SK-N-SH treated with all-trans-retinoic acid at 6 μM for 48 hours (cell line): ENCODE data around the gene ATP6V1C2.

Source experiments
- ATAC-seq: fragments of 200-7000 bp; cut with Tn5 transposase; 3 replicates; pipeline ENCODE4 v1.9.1; 2020; ENCODE audit warnings: mild to moderate bottlenecking, moderate library complexity
- CREB5 ChIP-seq: fragments of 250-450 bp; sonication (Bioruptor Pico); IDR thresholded peaks from 2 replicates; pipeline ENCODE4 v1.5.1; 2020; ENCODE audit warnings: low read depth, mild to moderate bottlenecking, moderate library complexity
- ISL1 ChIP-seq: fragments of 250-450 bp; sonication (Bioruptor Pico); IDR thresholded peaks from 2 replicates; pipeline ENCODE4 v2.1.2; 2022; ENCODE audit warnings: mild to moderate bottlenecking, moderate library complexity
- PPARA ChIP-seq: fragments of 250-450 bp; sonication (Bioruptor Pico); IDR thresholded peaks from 2 replicates; pipeline ENCODE4 v1.5.0; 2020; ENCODE audit warnings: mild to moderate bottlenecking, borderline replicate concordance
- SNAI2 ChIP-seq: fragments of 250-450 bp; sonication (Bioruptor Pico); IDR thresholded peaks from 2 replicates; pipeline ENCODE4 v1.5.0; 2020; ENCODE audit warnings: mild to moderate bottlenecking, moderate library complexity
- TOX ChIP-seq: fragments of 250-450 bp; sonication (Bioruptor Pico); IDR thresholded peaks from 2 replicates; pipeline ENCODE4 v1.8.0; 2021; ENCODE audit warnings: mild to moderate bottlenecking, moderate library complexity, borderline replicate concordance
- TSHZ2 ChIP-seq: fragments of 250-450 bp; sonication (Bioruptor Pico); IDR thresholded peaks from 2 replicates; pipeline ENCODE4 v1.5.0; 2020; ENCODE audit warnings: mild to moderate bottlenecking, moderate library complexity
- ZC3H10 ChIP-seq: fragments of 250-450 bp; sonication (Bioruptor Pico); IDR thresholded peaks from 2 replicates; pipeline ENCODE4 v1.5.1; 2021; ENCODE audit warnings: mild to moderate bottlenecking, moderate library complexity
- ZFP3 ChIP-seq: fragments of 250-450 bp; sonication (Bioruptor Pico); IDR thresholded peaks from 2 replicates; pipeline ENCODE4 v1.5.0; 2020; ENCODE audit warnings: mild to moderate bottlenecking, moderate library complexity
- ZFP30 ChIP-seq: fragments of 450-650 bp; formaldehyde crosslinking; IDR thresholded peaks from 2 replicates; pipeline ENCODE4 v1.5.0; 2022; ENCODE audit warnings: mild to moderate bottlenecking, moderate library complexity
- ZNF565 ChIP-seq: fragments of 450-650 bp; formaldehyde crosslinking; conservative IDR thresholded peaks from 2 replicates; pipeline ENCODE4 v1.5.0; 2020; ENCODE audit warnings: low read depth, mild to moderate bottlenecking, moderate library complexity
- ZNF70 ChIP-seq: fragments of 450-650 bp; formaldehyde crosslinking; IDR thresholded peaks from 2 replicates; pipeline ENCODE4 v1.5.0; 2020; ENCODE audit warnings: mild to moderate bottlenecking, moderate library complexity
- ZNF8 ChIP-seq: fragments of 450-650 bp; formaldehyde crosslinking; IDR thresholded peaks from 2 replicates; pipeline ENCODE4 v1.5.0; 2020; ENCODE audit warnings: mild to moderate bottlenecking, moderate library complexity
- TF ChIP-seq, protein P1 (sequence below): fragments of 250-450 bp; sonication (Bioruptor Pico); IDR thresholded peaks from 2 replicates; pipeline ENCODE4 v1.8.0; 2020; ENCODE audit warnings: mild to moderate bottlenecking, moderate library complexity, borderline replicate concordance
- TF ChIP-seq, protein P2 (sequence below): fragments of 250-450 bp; sonication (Bioruptor Pico); IDR thresholded peaks from 2 replicates; pipeline ENCODE4 v1.8.0; 2021; ENCODE audit warnings: low read depth, mild to moderate bottlenecking, moderate library complexity, borderline replicate concordance

Gene ATP6V1C2

DNA sequence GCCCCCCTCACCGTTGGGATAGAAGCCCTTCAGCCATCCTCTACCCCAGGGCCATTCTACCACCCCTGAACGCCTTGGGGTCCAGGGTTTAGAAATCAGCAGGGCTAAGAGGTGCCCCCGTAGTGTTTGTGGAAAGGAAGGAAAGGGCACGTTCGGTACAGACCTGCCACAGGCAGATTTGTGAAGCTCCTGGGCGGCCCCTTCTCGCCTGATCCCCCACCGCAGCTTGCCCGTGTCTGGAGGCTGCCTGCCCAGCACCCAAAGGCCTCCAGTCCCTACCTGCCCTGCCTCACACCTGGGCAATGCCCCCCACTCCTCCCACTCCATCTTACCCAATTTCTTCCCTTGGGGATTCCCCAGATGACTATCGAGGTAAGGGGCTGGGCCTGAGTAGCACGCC lies 21.2 kb downstream of the ATP6V1C2 start (continued):
- TF ChIP-seq, protein P1, sequence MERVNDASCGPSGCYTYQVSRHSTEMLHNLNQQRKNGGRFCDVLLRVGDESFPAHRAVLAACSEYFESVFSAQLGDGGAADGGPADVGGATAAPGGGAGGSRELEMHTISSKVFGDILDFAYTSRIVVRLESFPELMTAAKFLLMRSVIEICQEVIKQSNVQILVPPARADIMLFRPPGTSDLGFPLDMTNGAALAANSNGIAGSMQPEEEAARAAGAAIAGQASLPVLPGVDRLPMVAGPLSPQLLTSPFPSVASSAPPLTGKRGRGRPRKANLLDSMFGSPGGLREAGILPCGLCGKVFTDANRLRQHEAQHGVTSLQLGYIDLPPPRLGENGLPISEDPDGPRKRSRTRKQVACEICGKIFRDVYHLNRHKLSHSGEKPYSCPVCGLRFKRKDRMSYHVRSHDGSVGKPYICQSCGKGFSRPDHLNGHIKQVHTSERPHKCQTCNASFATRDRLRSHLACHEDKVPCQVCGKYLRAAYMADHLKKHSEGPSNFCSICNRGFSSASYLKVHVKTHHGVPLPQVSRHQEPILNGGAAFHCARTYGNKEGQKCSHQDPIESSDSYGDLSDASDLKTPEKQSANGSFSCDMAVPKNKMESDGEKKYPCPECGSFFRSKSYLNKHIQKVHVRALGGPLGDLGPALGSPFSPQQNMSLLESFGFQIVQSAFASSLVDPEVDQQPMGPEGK (CRISPR knock-in tag) = no peak
- TF ChIP-seq ZC3H10 (no peak), SNAI2 (CRISPR knock-in tag) (no peak), ZNF8 (CRISPR knock-in tag) (no peak)

DNA sequence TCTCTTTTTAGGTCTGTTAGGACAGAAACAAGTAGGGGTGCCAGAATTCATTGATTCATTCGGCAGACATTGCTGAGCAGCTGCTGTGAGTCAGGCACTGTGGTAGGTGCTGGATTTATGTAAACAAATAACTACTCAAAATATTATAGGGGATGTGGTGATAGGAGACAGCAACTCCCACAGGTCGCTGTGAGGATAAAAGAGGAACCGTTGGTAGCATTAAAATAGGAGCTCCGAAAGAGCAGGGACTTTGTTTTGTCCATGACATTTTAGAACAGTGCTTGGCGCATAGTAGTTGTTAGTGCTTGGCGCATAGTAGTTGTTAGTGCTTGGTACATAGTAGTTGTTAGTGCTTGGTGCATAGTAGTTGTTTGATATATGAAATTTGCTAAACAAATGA lies 29.2 kb downstream of the ATP6V1C2 start:
- ATAC-seq = no peak
- TF ChIP-seq, protein P1 (CRISPR knock-in tag) = no peak
- TF ChIP-seq ZC3H10 = no peak
- TF ChIP-seq ZNF565 (CRISPR knock-in tag) = no peak

GRCh38 chr2:10752236-10752635 lies 30.8 kb downstream of the ATP6V1C2 start:
- TF ChIP-seq TSHZ2 (CRISPR knock-in tag) (no peak), ZNF70 (CRISPR knock-in tag) (no peak), TOX (no peak), ZNF565 (CRISPR knock-in tag) (no peak), ZFP30 (CRISPR knock-in tag) (no peak), SNAI2 (CRISPR knock-in tag) (no peak), ZFP3 (no peak), PPARA (CRISPR knock-in tag) (no peak), ISL1 (CRISPR knock-in tag) (no peak), CREB5 (CRISPR knock-in tag) (no peak), ZC3H10 (no peak)
- TF ChIP-seq, protein P1 (CRISPR knock-in tag) = no peak
- TF ChIP-seq, protein P2, sequence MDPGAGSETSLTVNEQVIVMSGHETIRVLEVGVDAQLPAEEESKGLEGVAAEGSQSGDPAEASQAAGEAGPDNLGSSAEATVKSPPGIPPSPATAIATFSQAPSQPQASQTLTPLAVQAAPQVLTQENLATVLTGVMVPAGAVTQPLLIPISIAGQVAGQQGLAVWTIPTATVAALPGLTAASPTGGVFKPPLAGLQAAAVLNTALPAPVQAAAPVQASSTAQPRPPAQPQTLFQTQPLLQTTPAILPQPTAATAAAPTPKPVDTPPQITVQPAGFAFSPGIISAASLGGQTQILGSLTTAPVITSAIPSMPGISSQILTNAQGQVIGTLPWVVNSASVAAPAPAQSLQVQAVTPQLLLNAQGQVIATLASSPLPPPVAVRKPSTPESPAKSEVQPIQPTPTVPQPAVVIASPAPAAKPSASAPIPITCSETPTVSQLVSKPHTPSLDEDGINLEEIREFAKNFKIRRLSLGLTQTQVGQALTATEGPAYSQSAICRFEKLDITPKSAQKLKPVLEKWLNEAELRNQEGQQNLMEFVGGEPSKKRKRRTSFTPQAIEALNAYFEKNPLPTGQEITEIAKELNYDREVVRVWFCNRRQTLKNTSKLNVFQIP (CRISPR knock-in tag) = no peak
- ATAC-seq = no peak

DNA sequence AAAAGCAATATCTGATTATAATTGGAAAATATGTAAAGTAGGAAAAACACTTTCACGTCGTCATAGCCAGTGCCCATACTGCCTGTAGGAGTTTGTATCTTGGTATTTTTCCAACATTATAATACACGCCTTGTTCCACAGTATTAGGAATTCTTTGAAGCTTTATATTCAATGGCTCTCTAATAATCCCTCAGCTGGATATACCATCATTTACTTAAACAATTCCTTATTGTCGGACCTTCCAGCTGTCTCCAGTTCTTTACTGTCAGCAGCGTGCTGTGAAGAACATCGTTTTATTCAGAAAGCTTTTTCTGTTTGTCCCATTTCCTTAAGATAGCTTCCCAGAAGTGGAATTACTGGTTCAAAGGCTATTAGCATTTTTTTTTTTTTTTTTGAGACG lies 31.7 kb downstream of the ATP6V1C2 start:
- no peak for ATAC-seq
- TF ChIP-seq ZFP30 (CRISPR knock-in tag) = no peak
- TF ChIP-seq TOX = no peak
- TF ChIP-seq, all 23 proteins: peak for 0
